Uterus (tissue), 2 donors: ENCODE measurements around the gene STRN3.

ENCODE experiments used
- CTCF ChIP-seq, 4 experiments: fragments of 200-600 bp in 2 of 4; fragments of 450-650 bp in 2 of 4; sonication (generic) in 2 of 4; IDR thresholded peaks; one replicate each; pipeline ENCODE4 v1.5.1; 2016 to 2019; ENCODE audit warnings: antibody characterized with exemption in 4 of 4, mild to moderate bottlenecking in 2 of 4, moderate library complexity in 1 of 4
- POLR2A ChIP-seq, 2 donors: fragments of 450-650 bp; IDR thresholded peaks; one replicate each; pipeline ENCODE4 v1.6.1; 2016; ENCODE audit warnings: antibody characterized with exemption in 2 of 2, mild to moderate bottlenecking in 1 of 2, moderate library complexity in 1 of 2

GRCh38 chr14:30994681-30995620 lies 31.2 kb downstream of the STRN3 start:
- TF ChIP-seq CTCF (IDR thresholded peaks at IDR 0.05) = no peak
- no peak for TF ChIP-seq POLR2A (IDR thresholded peaks at IDR 0.05)
